ENCODE results near the gene SORCS2.

SORCS2 gene

DNA sequence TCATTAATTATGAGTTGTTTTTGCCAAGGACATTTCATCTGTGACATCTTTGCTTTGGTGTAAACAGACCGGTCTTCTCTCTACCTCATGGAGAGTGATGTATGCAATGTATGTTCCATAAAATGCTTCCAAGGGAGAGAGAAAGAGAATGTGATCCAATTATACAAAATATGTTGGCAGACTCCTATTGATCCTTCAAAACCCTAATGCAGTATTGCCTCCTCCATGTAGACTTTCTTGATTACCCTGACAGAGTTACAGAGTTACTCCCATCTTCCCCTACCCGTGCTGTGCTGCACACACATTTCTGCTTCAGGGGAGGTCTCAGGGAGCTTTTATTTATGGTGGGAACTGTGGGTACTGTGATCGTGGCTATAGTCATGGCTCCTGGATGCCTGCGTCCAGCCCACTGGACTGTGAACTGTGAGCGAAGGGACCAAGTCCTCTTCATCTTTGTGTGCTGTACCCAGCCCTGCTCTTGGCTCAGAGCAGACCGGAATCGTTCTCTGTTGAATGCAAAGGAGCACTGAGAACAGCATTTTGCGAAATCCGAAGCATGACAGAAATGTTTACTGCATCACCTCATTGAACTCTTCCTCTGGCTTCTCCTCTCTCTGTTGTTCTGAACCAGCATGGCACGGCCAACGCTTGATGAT, 32.7 kb downstream of the SORCS2 start:
- no peak for DNase-seq

GRCh38 chr4:7226439-7226838, 34.1 kb downstream of the SORCS2 start:
- DNase-seq, result no peak

DNA sequence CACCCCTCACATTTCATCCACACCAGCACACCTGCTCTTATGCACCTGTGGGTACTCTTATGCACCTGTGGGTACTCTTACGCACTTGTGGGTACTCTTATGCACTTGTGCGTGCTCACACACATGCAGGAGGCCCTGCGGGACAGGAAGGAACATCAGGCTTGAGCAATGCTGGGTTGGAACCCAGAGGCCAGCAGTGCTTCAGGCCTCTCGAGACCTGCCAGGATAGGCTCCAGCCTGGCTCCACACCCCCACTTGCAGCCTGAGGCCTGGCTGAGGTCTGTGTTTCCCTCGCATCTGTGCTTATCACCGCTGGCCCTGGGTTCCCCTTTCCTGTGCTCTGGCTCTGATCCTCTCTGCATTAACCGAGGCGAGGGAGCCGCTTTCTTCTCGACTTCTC, 34.7 kb downstream of the SORCS2 start:
- no peak for DNase-seq

DNA sequence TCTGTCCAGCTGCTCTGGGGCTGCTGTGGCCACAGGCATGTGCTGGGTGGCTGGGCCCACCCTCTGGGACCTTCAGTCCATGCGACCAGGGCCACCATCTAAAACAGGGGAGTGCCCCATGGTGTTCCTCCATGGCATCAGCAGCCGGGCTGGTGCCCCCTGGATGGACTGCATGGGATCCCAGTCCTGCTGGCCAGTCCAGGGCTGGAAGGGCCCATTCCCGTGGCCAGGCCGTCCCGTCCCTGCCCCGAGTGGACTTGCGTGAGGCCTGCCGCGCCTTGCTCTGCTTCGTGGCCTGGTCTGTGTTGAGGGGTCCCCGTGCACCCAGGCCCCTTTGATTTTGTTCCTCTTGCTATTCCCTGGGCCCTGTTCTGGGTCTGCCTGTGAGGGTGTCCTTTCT, 36.4 kb downstream of the SORCS2 start:
- no peak for DNase-seq

- no peak for DNase-seq
These were observed 39.8 kb downstream of the SORCS2 start for GRCh38 chr4:7232061-7232650.

DNA sequence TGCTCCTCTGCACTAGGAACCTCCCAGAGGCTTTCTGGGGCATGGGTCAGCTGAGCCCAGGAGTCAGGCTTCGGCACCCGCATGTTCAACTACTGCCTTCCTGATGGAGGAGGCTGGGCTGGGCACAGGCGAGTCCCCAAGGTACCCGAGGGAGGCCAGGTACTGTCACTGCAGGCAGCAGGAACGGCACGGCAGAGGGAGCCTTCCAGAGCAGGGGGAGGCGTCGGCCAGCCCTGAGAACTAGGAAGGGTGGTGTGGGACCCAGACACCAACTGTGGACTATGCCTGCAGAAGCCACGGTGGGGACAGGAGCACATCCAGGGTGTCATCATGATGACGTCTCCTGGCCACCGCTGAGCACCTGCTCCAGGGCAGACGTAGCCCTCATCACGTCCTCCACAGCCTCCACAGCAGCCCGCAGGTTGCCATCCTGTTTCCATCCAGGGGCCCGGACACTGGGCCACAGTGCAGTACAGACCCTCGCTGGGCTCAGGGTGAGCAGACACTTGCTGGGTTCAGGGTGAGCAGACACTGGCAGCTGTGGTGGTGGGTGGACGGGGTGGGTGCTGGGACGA, 40.8 kb downstream of the SORCS2 start:
- DNase-seq, result no peak

- DNase-seq, result no peak
These were observed 41.3 kb downstream of the SORCS2 start for GRCh38 chr4:7233601-7234000.

GRCh38 chr4:7234355-7235029, 42.2 kb downstream of the SORCS2 start:
- no peak for DNase-seq

GRCh38 chr4:7235030-7235380, 42.7 kb downstream of the SORCS2 start:
- no peak for DNase-seq

DNA sequence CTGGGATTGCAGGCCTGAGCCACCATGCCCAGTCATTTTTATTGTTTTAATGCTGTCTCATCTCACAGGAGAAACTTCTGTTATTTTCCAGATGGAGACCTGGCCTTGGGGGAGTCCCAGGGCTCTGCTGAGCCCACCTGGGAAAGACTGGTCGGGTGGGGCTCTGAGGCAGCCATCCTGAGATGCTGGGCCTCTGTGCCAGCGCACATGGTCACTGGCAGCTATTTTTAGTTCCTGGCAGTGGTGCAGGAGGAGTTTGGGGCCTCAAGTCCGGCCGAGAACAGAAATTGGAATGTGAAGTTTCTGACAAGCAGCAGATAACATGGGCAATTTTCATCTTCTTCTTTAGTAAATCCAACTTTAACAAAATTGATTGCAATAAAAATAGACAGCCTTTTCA, 44.5 kb downstream of the SORCS2 start:
- no peak for DNase-seq

DNA sequence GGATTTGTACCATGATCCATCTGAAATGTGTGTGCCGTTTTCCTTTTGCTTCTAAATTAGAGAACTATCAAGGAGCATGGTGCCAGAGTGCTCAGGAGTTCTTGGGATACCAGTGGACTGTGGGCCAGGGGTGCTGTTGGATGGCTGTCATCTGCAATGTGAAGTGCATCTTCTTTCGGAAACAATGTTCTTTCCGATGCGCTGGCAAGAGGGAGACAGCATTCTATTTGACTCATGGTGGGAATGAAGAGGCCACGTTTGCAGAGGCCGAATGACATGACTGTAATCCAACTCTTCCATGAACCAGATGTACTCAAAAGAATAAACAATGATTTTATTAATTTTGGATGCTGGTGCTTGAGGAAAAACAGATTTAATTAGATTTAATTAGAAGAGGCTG, 45.5 kb downstream of the SORCS2 start:
- no peak for DNase-seq

GRCh38 chr4:7238300-7238960, 46.1 kb downstream of the SORCS2 start:
- DNase-seq, result no peak

DNA sequence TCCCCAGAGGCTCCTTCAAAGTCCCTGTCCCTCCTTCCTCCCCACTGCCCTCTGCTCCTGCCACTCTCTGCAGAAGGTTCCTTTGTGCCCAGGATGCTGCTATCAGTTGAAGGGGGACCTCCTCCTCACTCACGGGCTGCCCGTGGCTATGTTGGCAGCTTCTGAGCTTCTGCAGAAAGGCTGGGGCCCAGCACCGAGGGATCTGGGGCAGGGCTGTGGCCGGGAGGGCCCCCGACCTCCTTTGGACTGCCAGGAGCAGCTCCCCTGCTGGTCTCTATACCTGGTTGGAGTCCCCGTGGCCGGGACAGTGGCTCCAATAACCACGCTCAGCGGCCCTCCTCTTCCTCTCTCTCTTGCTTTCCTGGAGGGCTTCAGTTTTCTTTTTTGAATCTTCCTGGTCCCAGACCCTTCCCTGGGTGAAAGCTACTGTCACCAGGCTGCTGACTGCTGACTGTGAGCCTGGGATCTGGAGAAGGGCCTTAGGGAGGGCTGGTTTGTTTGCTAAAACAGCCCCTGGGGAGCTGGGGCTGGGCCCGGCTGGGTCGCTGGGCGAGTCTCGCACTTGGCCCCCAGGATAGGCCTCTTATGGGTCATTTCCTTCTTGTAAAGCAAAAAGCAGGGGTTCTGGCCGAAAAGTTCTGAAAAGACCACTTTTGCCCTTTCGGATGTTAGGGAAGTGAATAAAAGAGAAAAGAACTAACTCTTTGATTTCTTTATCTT, 46.9 kb downstream of the SORCS2 start:
- DNase-seq, result no peak

DNA sequence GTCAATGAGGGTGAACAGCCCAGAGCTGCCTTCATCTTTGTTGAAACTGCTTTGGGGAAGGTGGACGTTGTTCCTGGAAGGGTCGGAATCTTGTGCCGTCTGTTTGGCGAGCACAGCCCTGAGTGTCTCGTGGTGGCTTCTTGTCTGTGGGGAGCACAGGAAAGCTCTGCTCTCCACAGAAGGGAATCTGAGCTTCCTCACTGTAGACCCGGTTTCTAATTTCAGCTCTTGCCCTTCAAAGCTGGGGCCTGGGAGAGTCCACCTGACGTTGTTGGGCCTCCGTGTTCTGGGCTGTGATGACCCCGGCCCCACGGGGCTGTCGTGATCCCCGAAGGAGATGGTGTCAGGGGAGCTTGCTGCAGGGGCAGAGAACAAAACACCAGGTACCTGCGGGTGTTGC, 47.5 kb downstream of the SORCS2 start:
- no peak for DNase-seq

DNA sequence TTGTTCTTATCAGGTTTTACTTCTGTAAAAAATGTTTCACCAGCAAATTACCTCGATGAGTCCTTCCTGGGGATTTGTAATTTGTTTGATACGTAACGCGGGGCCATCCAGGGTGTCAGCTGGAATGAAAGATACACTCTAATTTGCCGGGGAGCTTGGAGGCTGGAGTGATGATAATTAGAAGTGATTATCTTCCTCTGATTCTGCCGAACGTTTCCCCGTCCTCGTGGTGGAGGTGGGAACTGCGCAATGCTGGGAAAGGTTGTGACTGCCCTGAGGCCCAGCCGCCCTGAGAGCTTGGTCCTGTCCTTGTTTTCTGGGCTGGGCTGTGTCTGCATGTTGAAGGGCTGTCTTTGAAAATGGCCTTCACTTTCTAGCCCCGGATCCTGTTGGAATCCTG, 48.0 kb downstream of the SORCS2 start:
- DNase-seq, result no peak

GRCh38 chr4:7241597-7242125, 49.3 kb downstream of the SORCS2 start:
- no peak for DNase-seq

GRCh38 chr4:7242766-7243165, 50.4 kb downstream of the SORCS2 start:
- no peak for DNase-seq

- DNase-seq, result no peak
These were observed 51.4 kb downstream of the SORCS2 start for GRCh38 chr4:7243609-7244330.

GRCh38 chr4:7244331-7244665, 52.0 kb downstream of the SORCS2 start:
- DNase-seq, result no peak

DNA sequence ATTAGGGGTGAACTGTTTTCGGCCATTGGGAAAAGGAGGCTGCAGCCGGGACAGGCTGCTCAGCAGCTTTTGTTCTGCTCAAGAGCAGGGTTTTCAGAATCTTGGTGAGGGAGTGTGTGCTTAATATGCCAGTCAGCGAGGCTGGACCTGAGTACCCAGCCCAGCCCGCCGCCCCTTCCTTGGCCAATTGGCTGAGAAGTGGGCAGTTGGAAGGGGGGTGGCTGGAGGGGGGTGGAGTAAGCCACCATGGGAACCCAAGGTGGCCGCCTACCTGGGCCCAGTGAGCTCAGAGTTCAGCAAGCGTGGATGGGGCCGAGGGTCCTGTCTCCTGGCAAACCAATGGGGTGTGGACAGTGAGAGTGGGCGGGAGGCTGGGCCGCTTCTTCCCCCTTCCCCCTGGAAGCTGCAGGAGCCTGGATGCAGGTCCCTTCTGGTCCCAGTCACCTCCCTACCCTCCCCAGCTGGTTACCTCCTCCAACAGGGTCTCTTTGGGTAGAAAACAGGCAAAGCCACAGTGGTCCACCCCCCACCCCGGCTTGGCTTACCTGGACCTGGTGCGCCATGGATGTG, 52.5 kb downstream of the SORCS2 start:
- DNase-seq, result no peak

GRCh38 chr4:7247521-7247920, 55.2 kb downstream of the SORCS2 start:
- no peak for DNase-seq

DNA sequence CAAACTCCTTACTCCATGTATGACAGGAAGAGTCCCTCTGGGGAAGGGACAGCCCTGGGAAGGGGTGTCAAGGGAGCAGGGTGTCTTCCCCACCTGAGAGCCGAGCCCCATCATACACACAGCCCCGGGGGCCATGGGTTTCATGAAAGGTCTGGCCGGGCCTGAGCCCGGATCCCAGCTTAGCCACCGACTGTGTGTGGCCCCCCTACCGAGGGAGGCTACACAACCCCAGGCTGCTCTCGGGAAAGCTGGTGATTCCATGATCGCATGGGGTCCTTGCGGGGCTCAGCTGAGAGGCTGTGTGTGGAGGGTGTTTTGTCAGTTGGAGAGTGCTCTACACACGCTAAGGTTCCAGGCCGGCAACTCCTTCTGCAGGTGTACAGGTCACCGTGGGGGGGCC, 55.6 kb downstream of the SORCS2 start:
- DNase-seq, result no peak

Data from activated gamma-delta T cell treated with Interleukin-2 at 50 U/mL for 16 hours (primary cell).